Stimulated activated CD8-positive, alpha-beta memory T cell treated with anti-CD3 and anti-CD28 coated beads, Interleukin-12 subunit alpha, Interleukin-12 subunit beta, amount 100 ng/mL, for 24 hours (primary cell): Measurements from ENCODE around the gene SIRT7.

Experiments used
- DNase-seq: peaks from one replicate; pipeline ENCODE4 v3.0.0-alpha.2; 2020; ENCODE audit errors: extremely low read depth

The SIRT7 gene

GRCh38 chr17:81905424-81905875 is 12.5 kb downstream of the SIRT7 start:
- DNase-seq = no peak

- no peak for DNase-seq
Observed at GRCh38 chr17:81904600-81905423, 13.2 kb downstream of the SIRT7 start.

GRCh38 chr17:81903896-81904599 is 13.9 kb downstream of the SIRT7 start:
- DNase-seq = no peak

- DNase-seq = no peak
Observed at GRCh38 chr17:81903415-81903831, 14.6 kb downstream of the SIRT7 start.

- no peak for DNase-seq
Observed at GRCh38 chr17:81902653-81903414, 15.1 kb downstream of the SIRT7 start.

- no peak for DNase-seq
Observed at GRCh38 chr17:81902023-81902652, 15.8 kb downstream of the SIRT7 start, which contains the start of gene NPB. TSS of gene NPB (plus strand) at chr17:81902238. CDS start at chr17:81902278, 40 bp downstream.

DNA sequence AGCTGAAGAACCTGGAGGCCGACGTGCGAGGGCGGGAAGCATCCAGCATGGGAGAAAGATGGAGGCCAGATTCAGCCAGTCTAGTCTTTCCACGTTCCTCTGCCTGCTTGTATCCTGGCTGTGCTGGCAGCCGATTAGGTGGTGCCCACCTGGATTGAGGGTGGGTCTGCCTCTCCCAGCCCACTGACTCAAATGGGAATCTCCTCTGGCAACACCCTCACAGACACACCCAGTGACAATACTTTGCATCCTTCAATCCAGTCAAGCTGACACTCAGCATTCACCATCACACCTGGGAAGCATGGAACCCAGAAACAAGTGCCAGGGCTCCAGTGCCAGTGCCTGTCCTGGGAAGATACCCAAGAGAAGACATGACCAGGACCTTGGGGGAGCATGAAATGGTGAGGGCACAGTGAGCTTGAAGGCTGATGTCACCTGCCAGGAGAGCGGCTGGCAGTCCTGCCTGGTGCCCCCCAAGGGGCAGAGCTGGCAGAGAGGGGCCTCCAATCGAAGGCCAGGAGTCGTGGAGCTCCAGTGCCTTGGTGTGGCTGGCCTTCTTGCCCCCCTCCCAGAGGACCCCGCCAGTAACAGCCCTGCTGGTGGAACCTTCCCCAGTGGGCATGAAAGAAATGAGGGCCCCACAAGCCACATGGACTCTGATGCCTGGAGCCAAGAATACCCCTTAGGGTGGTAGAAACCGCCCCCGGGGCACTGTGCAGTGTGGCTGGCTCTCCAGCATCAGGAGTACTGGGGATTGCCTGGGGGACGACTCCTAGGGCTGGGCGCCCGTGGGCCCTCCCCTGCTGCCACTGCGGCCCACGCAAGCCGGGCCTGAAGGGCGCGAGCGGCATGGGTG is 16.6 kb downstream of the SIRT7 start:
- no peak for DNase-seq

DNA sequence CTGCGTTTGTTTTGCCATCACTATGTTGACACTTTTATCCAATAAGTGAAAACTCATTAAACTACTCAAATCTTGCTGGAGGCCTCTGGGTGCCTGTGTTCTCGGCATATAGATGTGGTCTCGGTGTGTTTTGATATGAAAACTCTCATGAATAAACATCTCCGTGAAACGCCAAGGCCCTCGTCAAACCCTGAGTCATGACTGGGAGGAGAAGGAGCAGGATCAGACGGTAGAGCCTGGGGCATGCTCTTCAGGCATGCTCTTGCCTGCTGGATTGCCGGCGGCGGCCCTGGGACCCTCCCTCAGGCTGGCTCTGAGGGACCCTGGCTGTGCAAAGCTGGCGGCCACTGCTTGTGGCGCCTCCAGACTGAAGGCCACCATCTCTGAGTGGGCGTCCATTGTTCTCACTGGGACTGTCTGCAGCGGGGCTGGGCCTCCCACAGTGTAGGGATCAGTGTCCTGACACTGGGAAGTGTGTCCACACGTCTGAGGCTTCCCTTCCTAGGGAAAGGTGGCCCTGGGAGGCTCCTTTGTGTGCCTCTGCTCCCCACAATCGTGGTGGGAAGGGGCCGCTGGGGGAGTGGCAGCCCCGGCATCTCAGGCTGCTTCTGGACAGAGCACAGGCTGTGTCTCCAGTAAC is 17.7 kb downstream of the SIRT7 start:
- no peak for DNase-seq

- DNase-seq = no peak
Observed at GRCh38 chr17:81899514-81900166, 18.3 kb downstream of the SIRT7 start.

- no peak for DNase-seq
Observed at GRCh38 chr17:81898885-81899284, 19.1 kb downstream of the SIRT7 start.

DNA sequence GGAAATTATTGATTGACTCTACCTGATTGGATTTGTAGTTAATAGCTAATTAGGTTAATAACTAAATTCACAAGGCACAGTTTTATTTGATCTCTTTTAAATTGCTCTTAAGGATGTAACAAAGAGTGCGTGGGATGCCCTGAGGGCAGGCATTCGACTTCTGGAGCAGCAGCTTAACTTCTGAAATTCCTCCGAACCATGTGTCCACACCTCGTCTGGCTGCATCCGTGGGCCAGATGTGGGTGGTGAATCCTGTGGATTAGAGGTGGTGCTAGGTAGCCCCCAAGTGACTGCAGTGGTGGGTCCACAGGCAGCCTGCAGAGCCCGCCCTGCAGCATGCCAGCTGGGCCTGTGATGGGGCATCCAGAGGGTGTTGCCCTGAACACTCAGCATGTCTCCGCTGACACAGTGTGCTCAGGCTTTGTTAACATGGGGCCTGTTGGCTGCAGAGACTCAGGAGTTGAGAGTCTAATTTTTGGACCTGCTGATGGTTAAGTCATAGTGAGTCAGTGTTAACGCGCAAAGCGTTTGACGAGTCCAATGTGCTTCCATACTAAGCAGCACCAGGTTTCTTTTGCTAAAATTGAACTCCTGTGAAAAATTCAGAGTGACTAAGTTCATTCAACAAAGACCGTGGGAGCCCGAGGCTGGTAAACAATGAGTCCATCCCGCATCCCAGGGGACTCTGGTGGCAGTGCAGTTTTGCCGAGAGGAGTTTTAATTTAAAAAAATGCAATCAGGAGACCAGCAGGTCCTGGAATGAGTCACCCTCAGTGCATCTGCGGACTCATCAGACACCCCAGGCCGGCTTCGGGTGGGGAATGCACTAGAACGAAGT is 19.7 kb downstream of the SIRT7 start:
- no peak for DNase-seq

DNA sequence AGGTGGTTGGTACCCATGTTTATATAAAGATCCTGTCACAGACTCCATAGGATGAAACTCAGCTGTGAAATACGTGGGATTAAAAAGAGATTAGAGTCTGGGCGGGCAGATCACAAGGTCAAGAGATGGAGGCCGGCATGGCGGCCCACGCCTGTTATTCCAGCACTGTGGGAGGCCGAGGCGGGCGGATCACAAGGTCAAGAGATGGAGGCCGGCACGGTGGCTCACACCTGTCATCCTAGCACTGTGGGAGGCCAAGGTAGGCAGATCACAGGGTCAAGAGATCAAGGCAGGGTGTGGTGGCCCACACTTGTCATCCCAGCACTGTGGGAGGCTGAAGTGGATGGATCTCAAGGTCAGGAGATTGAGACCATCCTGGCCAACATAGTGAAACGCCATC is 22.6 kb downstream of the SIRT7 start:
- no peak for DNase-seq

GRCh38 chr17:81891303-81891552 is 26.7 kb downstream of the SIRT7 start:
- DNase-seq = no peak

GRCh38 chr17:81890447-81891302 is 27.3 kb downstream of the SIRT7 start:
- DNase-seq = no peak

- DNase-seq = no peak
Observed at GRCh38 chr17:81889602-81890001, 28.4 kb downstream of the SIRT7 start.

DNA sequence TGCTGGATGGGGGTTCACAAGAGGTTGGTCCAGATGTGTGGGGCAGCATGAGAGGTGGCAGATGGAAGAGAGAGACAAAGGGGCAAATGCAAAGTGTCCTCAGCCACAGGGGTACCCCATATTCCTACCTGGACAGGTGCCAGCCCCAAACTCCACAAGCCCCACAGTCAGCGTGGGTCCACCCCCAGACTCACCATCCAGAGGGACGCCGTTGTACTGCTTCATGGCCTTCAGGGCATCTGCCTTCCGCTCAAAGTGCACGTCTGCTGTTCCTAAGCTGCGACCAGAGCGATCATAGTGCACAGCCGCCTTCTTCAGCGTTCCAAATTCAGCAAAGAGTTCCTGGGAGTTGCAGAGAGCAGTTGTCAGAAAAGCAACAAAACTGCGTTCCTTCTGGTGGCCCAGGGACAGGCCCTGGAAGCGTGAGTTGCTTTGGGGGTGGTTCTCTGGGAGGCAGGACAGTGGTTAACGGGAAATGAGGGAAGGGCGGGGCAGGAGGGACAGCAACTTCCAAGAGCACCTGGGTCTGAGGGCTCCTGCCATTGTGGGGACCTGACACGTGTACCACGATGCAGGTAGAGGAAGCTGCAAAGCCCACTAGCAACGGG is 28.9 kb downstream of the SIRT7 start:
- no peak for DNase-seq

- DNase-seq = no peak
Observed at GRCh38 chr17:81888105-81888987, 29.6 kb downstream of the SIRT7 start.
